Measurements from ENCODE around the gene TMC1.

- TF ChIP-seq CTCF (IDR thresholded peaks at IDR 0.05): no peak
- TF ChIP-seq POLR2A (IDR thresholded peaks at IDR 0.05): no peak
Measured at GRCh38 chr9:72734631-72735030, 213.2 kb downstream of the TMC1 start.

Data from suprapubic skin (tissue), 3 donors.